IMR-90 (cell line): Measurements from ENCODE around the gene SP3. TPM values are rescaled to one million over a fixed set of nuclear protein-coding genes. Genes with fewer than 3 reads are reported as not detected.

Source experiments
- ATAC-seq: fragments of 200-7000 bp; cut with Tn5 transposase; 2 replicates; pipeline ENCODE4 v1.9.1; 2020; ENCODE audit warnings: low read depth, mild to moderate bottlenecking, moderate library complexity
- BruUV-seq: library from RNA; stranded (reverse); fragments of 400-500 nt; replicated peaks from 2 replicates; lab custom pipeline; 2021; lab: Mats Ljungman, UMichigan
- CTCF ChIA-PET: fragments of 300-600 bp; formaldehyde crosslinking; extraction: SDS; loops from one replicate; lab custom pipeline; 2021; ENCODE audit warnings: antibody characterized with exemption; lab: Yijun Ruan, JAX
- POLR2A ChIA-PET: fragments of 300-600 bp; sonication (Branson Sonifier 250); formaldehyde crosslinking; loops from one replicate; lab custom pipeline; 2022; ENCODE audit warnings: antibody characterized with exemption; ENCODE audit not compliant: unreplicated experiment; lab: Charles Lee
- DNase-seq: peaks from one replicate; pipeline ENCODE4 v3.0.0; 2013
- H2AFZ ChIP-seq: replicated peaks from 2 replicates; pipeline ENCODE3; 2013; ENCODE audit warnings: low read length, mild to moderate bottlenecking; ENCODE audit not compliant: poor library complexity
- H2AK5ac ChIP-seq: 2 replicates; pipeline ENCODE4 v1.6.1; 2013; ENCODE audit warnings: low read depth, low read length, inconsistent platforms
- H2AK9ac ChIP-seq: replicated peaks from 2 replicates; pipeline ENCODE3; 2013; ENCODE audit warnings: mild to moderate bottlenecking, low read depth, low read length, moderate library complexity; ENCODE audit not compliant: poor library complexity
- H2BK120ac ChIP-seq: 2 replicates; pipeline ENCODE4 v1.6.1; 2013; ENCODE audit warnings: low read depth, low read length, inconsistent platforms
- H2BK15ac ChIP-seq: 3 replicates; pipeline ENCODE4 v1.6.1; 2013; ENCODE audit warnings: low read depth, low read length, inconsistent platforms
- H2BK20ac ChIP-seq: 2 replicates; pipeline ENCODE4 v1.6.1; 2013; ENCODE audit warnings: low read depth, mild to moderate bottlenecking, inconsistent platforms, low read length, moderate library complexity
- H2BK5ac ChIP-seq: 2 replicates; pipeline ENCODE4 v1.6.1; 2013; ENCODE audit warnings: mild to moderate bottlenecking, low read depth, low read length, inconsistent platforms; ENCODE audit not compliant: poor library complexity, severe bottlenecking
- H3K14ac ChIP-seq: replicated peaks from 2 replicates; pipeline ENCODE4 v1.6.1; 2013; ENCODE audit warnings: low read depth, low read length, inconsistent platforms
- H3K18ac ChIP-seq: 2 replicates; pipeline ENCODE4 v1.6.1; 2013; ENCODE audit warnings: low read depth, low read length, control low read depth
- H3K23ac ChIP-seq: 2 replicates; pipeline ENCODE4 v1.6.1; 2013; ENCODE audit warnings: low read depth, low read length, inconsistent platforms
- H3K27ac ChIP-seq: 2 replicates; pipeline ENCODE4 v1.5.1; 2013; ENCODE audit warnings: mild to moderate bottlenecking, control low read depth, low read length; ENCODE audit not compliant: insufficient read depth
- H3K27me3 ChIP-seq: 2 replicates; pipeline ENCODE4 v1.6.1; 2013; ENCODE audit warnings: low read length; ENCODE audit not compliant: control insufficient read depth, insufficient read depth
- H3K36me3 ChIP-seq: 2 replicates; pipeline ENCODE4 v1.6.1; 2013; ENCODE audit warnings: low read length, mixed read lengths; ENCODE audit not compliant: control insufficient read depth, insufficient read depth
- H3K4ac ChIP-seq: 2 replicates; pipeline ENCODE4 v1.6.1; 2013; ENCODE audit warnings: low read depth, low read length, inconsistent platforms
- H3K4me1 ChIP-seq: 2 replicates; pipeline ENCODE4 v1.6.1; 2013; ENCODE audit warnings: low read length, mixed read lengths; ENCODE audit not compliant: control insufficient read depth, insufficient read depth
- H3K4me2 ChIP-seq: 2 replicates; pipeline ENCODE4 v1.6.1; 2013; ENCODE audit warnings: low read depth, mild to moderate bottlenecking, control low read depth, low read length, moderate library complexity
- H3K4me3 ChIP-seq: 2 replicates; pipeline ENCODE4 v1.5.1; 2013; ENCODE audit warnings: low read depth, mild to moderate bottlenecking, control low read depth, low read length, moderate library complexity; ENCODE audit not compliant: insufficient read depth
- H3K56ac ChIP-seq: 2 replicates; pipeline ENCODE4 v1.6.1; 2013; ENCODE audit warnings: low read length, inconsistent platforms; ENCODE audit not compliant: insufficient read depth; ENCODE audit errors: extremely low read depth
- H3K79me1 ChIP-seq, 2 experiments: 2 replicates each; pipeline ENCODE4 v1.6.1; 2013; ENCODE audit warnings: low read length in 2 of 2, inconsistent platforms in 1 of 2, low read depth in 1 of 2
- H3K9ac ChIP-seq: 2 replicates; pipeline ENCODE4 v1.6.1; 2013; ENCODE audit warnings: low read depth, low read length, control low read depth
- H3K9me1 ChIP-seq: 2 replicates; pipeline ENCODE4 v1.6.1; 2013; ENCODE audit warnings: low read length, inconsistent platforms; ENCODE audit not compliant: insufficient read depth
- H3K9me3 ChIP-seq: 2 replicates; pipeline ENCODE4 v1.6.1; 2013; ENCODE audit warnings: low read length; ENCODE audit not compliant: control insufficient read depth, insufficient read depth
- H4K20me1 ChIP-seq: 2 replicates; pipeline ENCODE4 v1.6.1; 2013; ENCODE audit warnings: low read length, inconsistent platforms; ENCODE audit not compliant: insufficient read depth
- H4K5ac ChIP-seq: 2 replicates; pipeline ENCODE4 v1.6.1; 2013; ENCODE audit warnings: mild to moderate bottlenecking, low read depth, low read length, control low read depth
- H4K8ac ChIP-seq, 2 experiments: 2 replicates each; pipeline ENCODE4 v1.6.1; 2013; ENCODE audit warnings: low read depth in 2 of 2, low read length in 2 of 2, control low read depth in 1 of 2, inconsistent platforms in 1 of 2
- H4K91ac ChIP-seq: 2 replicates; pipeline ENCODE4 v1.6.1; 2013; ENCODE audit warnings: low read depth, low read length, inconsistent platforms; ENCODE audit not compliant: insufficient read depth
- FOS ChIP-seq: fragments of 150-350 bp; IDR thresholded peaks from 2 replicates; pipeline ENCODE4 v1.6.1; 2016; ENCODE audit warnings: low read depth, low read length
- NFE2L2 ChIP-seq: fragments of 150-350 bp; IDR thresholded peaks from 2 replicates; pipeline ENCODE4 v1.6.1; 2016; ENCODE audit warnings: low read depth, mild to moderate bottlenecking, low read length
- WGBS, 2 experiments: methylation state at CpG; one replicate each; pipeline versions ENCODE4 v1.1.5 to v1.1.7; 2013; ENCODE audit warnings: missing lambda C conversion rate in 2 of 2; ENCODE audit not compliant: insufficient read length in 1 of 2; ENCODE audit errors: extremely low coverage in 2 of 2; 5-methylcytosine and 5-hydroxymethylcytosine counted together
- dilution Hi-C: fragments of 300-500 bp; cut with HindIII; formaldehyde crosslinking; loops from one replicate; pipeline ENCODE4 v1.14.3; 2018; ENCODE audit warnings: low sequenced_read_pairs; ENCODE audit not compliant: unreplicated experiment
- in situ Hi-C: fragments of 300-500 bp; cut with MboI; formaldehyde crosslinking; loops from 3 replicates; pipeline ENCODE4 v1.14.3; 2019; ENCODE audit warnings: low sequenced_read_pairs, inconsistent platforms, mixed read lengths
- intact Hi-C: fragments of 100-400 bp; cut with micrococcal nuclease; formaldehyde crosslinking; loops from 2 replicates; pipeline ENCODE4 v1.10.0; 2022
- polyA plus RNA-seq, 3 experiments: library from polyadenylated mRNA; depleted of rRNA; stranded (reverse); fragments of >200 nt; gene quantifications; 2 replicates each; pipeline ENCODE4 v1.2.3, GENCODE V29; 2012; ENCODE audit warnings: low replicate concordance in 1 of 3
- total RNA-seq: library from RNA; depleted of rRNA; stranded (reverse); fragments of >200 nt; gene quantifications from 2 replicates; pipeline ENCODE4 v1.2.3, GENCODE V29; 2012

SP3 gene
- total and polyA plus RNA-seq, 2 of the 4 experiments (the other 2 are of a cell fraction), result 26.7 to 136 TPM

DNA sequence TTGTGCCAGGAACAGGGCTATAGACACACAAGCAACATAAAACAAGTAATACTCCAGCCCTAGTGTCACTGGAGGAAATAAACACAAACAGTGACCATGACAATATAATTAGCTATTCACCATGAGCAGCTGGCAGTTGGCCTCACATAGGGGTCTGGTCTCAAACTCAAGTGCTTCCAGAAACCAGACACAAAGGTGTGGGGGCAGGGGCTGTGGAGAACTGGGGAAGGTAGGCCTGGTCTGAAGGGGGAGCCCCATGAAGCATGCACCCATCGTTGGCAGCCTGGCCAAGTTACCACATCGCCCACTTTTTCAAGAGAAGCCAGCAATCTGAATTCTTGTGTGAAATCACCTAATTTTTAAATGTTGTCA lies 49.5 kb upstream of the SP3 start:
- Histone ChIP-seq H3K9me1 (no peaks in the 10 kb centered on the region), H2AK9ac (no peak overlapping the region), H4K8ac (no peak overlapping the region), H2BK20ac (no peak overlapping the region), H3K4me2 (no peak overlapping the region), H2AK5ac (no peak overlapping the region), H3K4ac (no peak overlapping the region), H4K5ac (no peak overlapping the region), H3K36me3 (no peaks in the 10 kb centered on the region), H3K79me1 (no peaks in the 10 kb centered on the region), H3K9ac (no peak overlapping the region), H3K4me1 (peaks cover 13% of the 10 kb centered on the region), H2BK120ac (no peak overlapping the region), H3K18ac (no peak overlapping the region), H3K56ac (no peak overlapping the region), H3K23ac (no peak overlapping the region), H2AFZ (no peak overlapping the region), H4K91ac (no peak overlapping the region), H3K9me3 (no peaks in the 10 kb centered on the region), H3K27me3 (no peaks in the 10 kb centered on the region), H4K20me1 (no peaks in the 10 kb centered on the region), H2BK15ac (no peak overlapping the region; the same call in 2 of the 3 replicates), H3K27ac (no peak overlapping the region), H3K14ac (no peak overlapping the region), H2BK5ac (no peak overlapping the region), H3K4me3 (no peak overlapping the region)
- ATAC-seq (no peak), DNase-seq (no peak)
- TF ChIP-seq NFE2L2, result no peak
- no peak for TF ChIP-seq FOS
- BruUV-seq, result no TSS peak
- intact Hi-C loops, result no loop called here
- dilution Hi-C loops, result no loop called here
- POLR2A ChIA-PET, result no interaction called here
- CTCF ChIA-PET, result interaction anchor here (0.6 to 0.9 kb wide), 2 partner anchors 11 to 16 kb away, joined by 3 read pairs; no protein-coding TSS in a partner anchor
- WGBS, 2 experiments, result 90% methylated on average over 2 of the region's 2 CpGs; no CpG with 5 or more reads in 1 of the 2 experiments
- in situ Hi-C loops, result no loop called here
